Inflammatory macrophage treated with lipopolysaccharide for 4 hours (primary cell): ENCODE results near the gene PRPF19.

ENCODE experiments used
- DNase-seq: peaks from one replicate; pipeline ENCODE4 v3.0.0-alpha.2; 2020

PRPF19 gene

DNA sequence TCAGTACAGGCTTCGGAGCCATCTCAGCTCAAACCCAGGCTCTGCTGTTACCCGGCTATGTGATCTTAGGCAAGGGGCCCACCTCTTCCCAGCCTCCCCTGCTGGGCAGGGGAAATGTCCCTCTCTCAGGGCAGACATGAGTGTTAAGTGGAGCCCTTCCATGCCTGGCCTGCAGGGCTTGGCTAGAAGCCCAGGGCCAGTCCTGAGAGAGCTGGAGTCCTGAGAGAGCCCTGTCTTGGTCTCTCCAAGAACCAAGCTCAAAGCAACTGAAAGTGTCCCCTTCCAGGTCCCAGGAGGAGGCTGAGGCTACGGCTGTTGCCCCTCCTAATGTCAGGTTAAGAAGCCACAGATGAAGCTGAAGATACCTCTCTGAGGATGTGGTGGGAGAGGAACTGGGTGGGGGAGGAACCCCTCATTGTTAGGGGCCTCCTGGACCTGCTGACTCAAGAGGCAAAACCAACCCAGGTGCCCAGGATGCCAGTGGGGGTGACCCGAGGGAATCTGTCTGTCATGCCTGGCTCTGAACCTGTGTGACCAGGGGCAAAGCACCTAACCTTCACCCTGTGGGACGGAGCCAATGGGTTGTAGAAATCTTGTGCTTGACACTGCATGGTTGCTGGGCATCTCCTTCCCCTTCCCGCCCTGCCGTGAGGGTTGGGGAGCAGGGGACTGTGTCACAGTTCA is 34.9 kb downstream of the PRPF19 start:
- no peak for DNase-seq

DNA sequence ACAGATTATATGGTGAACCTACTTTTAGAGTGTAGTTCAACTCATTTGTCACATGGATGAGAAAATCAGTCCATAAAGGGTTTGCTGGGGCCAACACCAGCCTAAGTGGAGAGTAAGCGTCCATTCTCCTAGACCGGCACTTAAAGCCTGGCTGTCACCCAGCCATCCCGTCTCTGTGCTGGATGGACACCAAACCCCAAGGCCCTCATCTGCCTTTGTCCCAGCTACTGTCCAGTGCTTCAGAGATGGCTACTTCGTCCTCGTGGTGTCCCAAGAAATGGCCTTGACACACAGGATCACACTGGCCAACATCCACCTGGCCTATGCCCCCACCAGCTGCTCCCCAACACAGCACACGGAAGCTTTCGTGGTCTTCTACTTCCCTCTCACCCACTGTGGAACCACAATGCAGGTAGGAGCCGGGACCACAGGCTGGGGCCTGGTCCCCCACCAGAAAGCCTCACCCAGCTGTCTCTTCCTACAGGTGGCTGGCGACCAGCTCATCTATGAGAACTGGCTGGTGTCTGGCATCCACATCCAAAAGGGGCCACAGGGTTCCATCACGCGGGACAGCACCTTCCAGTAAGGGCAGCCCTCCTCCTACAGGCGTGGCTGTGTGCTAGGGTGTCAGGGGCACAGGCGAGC is 35.5 kb downstream of the PRPF19 start:
- DNase-seq = no peak

DNA sequence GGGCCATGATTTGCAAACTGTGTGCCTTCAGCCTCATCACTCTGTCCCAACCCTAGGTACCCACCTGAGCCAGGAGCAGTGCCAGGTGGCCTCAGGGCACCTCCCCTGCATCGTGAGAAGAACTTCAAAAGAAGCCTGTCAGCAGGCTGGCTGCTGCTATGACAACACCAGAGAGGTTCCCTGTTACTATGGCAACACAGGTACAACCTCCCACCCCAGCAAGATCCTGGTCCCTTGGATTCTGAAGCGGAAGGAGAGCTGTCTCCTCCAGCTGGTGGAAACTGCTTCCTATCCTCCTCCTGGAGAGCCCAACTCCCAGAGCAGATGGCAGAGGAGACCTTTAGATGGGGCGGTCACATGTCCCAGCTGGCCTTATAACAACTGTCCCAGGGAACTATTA is 36.1 kb downstream of the PRPF19 start:
- no peak for DNase-seq

DNA sequence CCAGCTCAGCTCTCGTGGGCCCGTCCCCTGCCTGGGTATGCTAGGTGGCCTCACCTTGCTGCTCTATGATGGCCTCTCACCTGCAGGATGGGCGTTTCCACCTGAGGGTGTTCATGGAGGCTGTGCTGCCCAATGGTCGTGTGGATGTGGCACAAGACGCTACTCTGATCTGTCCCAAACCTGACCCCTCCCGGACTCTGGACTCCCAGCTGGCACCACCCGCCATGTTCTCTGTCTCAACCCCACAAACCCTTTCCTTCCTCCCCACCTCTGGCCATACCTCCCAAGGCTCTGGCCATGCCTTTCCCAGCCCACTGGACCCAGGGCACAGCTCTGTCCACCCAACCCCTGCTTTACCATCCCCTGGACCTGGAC is 36.9 kb downstream of the PRPF19 start:
- DNase-seq = no peak

DNA sequence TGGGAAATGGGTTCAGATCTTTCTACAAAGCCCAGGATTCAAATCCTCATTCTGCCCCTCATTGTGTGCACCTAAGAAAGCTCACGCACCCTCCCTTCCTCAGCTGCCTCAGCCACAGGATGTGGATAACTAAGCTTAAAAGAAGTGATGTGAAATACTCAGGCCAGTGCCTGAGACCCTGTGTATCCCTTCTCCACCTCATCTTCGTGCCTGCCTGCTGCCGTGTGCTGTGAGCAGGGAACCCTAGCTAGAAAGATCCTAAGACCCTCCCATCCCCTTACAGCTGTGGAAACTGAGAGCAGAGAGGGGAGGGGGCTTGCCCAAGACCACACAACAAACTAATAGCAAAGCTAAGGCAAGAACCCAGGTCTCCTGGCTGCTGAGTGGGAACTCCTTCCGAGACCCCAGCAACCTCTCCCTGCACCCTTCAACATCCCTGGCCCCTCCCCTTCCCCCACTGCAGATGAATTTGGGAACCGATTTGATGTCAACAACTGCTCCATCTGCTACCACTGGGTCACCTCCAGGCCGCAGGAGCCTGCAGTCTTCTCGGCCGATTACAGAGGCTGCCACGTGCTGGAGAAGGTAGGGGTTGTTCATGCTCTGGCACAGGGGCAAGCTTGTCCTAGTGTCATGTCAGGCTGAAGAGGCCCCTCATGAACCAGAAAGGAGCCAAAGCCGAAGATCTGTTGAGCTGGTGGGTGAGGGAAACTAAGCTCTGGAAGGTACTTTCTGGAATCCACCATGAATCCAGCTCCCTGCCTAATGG is 37.5 kb downstream of the PRPF19 start:
- DNase-seq = no peak

DNA sequence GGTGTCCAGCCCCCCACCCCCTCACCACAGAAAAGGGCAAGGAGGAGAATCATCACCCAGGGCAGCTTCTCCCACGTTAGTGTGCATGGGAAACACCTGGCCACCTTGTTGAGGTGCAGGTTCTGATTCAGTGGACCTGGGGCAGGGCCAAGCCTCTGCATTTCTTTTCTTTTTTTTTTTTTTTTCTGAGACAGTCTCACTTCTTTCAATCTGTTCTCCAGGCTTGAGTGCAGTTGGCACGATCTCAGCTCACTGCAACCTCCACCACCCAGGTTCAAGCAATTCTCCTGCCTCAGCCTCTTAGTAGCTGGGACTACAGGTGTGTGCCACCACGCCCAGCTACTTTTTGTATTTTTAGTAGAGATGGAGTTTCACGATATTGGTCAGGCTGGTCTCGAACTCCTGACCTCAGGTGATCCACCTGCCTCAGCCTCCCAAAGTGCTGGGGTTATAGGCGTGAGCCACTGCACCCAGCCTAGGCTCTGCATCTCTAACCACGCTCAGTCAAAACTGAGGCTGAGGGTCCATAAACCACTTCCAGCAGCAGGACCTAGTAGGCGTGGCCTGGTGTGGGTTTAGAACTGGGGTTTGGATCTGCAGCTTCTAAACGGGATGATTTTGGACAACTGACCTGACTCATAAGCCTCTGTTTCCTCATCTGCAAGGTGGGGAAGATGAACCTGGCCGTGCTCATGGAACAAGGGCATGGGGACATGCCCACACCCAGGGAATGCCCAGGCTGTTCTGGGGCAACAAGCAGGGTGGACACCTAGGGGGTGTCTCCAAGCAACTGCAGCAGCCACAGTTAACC is 38.3 kb downstream of the PRPF19 start:
- no peak for DNase-seq

DNA sequence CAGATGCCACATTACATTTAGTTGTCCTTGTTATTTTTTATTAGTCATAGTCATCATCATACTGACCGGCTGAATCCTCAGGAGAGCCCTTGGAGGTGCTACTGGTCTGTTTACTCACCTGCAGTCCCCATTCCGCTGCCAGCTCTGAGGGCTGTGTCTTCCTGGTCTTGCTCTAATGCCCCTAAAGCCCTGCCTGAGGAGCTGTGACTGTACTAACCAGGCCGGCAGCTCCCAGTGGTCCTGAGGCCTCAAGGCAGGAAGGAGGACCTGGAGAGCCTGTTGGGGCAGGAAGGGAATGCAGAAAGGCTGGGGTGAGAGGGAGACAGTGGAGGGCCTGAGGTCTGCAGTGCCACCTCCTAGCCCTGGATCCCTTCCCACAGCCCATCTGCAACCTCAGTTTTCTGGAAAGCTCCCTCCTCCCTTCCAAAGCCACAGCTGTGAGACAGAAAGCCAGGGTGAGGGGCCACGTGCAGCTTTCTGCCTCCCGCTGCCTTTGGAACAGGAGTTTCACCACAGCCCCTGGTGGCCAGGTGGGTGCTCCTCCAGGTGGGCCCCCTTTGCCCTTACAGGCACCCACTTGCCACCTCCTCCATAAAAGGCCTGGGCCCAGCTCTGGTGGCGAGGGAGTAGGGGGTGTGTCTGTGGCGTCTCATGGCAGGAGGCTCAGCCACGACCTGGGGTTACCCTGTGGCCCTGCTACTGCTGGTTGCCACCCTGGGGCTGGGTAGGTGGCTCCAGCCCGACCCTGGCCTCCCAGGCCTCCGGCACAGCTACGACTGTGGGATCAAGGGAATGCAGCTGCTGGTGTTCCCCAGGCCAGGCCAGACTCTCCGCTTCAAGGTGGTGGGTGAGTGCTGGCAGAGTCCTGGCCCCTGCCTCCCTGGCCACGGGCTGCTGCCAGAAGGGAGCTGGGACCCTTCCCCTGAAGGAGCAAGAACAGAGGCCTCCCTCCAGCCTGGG is 39.2 kb downstream of the PRPF19 start, which contains the start of gene ZP1:
Gene ZP1, plus strand, starts transcription at position 632 of the 960 bp plus-strand sequence. Its CDS starts 20 bp downstream, at position 652.
- no peak for DNase-seq

DNA sequence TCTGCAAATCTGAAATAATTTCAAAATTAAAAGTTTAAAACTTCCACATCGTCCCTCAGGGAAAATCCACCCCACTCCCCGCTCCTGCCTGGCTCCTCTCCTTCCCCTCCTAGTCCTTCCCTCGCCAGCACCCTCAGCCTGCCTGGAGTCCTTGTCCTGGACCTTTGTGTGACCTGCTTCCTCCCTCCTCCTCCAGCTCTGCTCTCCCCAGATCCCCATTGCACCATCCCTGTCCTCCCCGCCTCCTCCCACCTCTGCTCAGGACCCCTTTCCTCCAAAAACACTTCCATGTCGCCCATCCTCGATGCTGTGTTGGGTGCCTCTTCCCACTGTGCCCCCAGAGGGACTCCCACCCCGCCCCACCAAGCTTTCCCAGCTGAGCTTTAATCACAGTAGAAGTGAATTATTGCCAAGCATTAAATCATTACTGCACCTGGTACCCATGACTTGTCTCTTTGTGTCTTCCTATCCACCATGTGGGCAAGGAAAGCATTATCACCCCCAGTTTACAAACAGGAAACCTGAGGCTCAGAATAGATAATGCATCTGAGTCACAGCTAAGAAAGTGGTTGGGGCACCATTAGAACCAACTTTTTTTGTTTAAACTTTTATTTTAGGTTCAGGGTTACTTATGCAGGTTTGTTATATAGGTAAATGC is 41.4 kb downstream of the PRPF19 start:
- no peak for DNase-seq

DNA sequence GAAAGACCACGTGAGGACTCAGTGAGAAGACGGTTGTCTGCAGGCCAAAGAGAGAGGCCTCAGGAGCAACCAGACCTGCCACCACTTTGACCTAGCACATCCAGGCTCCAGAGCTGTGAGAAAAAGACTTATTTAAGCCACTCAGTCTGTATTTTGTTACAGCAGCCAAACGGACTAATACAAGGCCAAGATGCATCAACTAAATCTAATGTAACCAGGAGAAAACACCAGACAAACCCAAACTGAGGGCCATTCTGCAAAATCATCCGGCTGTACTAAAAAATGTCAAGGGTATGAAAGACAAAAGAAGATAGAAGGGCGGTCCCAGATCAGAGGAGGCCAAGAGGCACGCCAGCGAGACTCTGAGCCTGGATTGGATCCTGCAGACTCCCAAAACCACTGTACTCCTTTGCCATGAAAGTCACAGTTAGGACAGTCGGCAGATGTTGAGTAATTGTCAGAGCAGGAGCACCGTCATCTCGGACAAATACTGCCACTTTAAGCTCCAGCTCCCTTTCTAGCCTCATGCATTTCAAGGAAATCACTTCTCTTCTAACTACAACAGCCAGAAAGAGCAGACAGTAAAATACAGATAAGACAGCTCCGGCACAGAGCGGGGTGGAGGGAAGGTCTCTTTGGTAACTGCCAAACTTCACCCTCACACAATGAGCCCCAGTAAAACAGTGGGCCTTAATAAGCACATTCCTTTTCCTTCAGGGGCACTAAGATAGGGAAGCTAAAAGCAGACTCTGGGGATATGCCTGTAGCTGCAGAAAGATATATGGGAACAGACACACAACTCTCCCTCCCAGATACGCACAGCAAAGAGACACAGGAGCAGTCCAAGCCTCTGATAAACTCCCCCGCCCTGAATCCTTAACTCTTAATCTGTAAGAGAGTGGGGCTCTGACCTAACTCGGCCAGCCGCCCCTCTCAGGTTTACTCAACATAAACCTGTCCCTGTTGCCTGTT is 42.5 kb downstream of the PRPF19 start:
- no peak for DNase-seq

DNA sequence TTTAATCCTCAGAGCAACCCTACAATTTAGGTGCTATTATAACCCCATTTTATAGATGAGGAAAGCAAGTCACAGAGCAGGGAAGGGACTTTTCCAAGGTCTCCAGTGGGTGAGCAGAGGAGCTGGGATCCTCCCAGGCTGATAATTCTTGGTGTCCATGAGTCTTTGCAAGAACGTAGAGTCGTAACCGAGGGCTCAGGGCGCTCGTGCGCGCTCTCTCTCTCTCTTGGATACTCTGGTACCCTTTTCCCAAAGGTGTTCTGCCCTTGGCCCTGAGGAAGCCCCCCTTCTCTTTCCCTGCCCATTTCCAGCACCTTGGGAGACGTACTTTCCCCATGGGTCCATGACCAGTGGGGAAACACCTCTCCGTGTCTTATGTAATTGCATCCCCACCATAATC is 44.2 kb downstream of the PRPF19 start:
- DNase-seq = no peak

DNA sequence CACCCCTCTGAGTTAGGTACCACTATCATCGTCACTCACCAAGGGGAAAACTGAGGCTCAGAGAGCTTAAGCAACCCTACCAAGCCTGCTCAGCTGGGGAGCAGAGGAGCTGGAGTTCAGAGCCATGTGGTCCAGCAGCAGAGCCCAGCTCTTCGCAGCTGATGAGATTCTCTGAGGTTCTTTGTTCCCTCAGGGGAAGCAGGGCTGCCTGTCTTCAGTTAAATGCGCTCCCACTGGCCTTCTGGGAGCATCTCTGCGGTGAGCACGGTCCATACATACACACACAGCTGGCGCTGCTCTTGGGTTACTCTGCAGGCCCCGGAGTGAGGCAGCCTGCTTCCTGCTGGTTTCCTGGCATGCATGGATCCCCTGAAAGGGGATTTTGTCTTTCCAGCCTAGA is 45.4 kb downstream of the PRPF19 start:
- no peak for DNase-seq

DNA sequence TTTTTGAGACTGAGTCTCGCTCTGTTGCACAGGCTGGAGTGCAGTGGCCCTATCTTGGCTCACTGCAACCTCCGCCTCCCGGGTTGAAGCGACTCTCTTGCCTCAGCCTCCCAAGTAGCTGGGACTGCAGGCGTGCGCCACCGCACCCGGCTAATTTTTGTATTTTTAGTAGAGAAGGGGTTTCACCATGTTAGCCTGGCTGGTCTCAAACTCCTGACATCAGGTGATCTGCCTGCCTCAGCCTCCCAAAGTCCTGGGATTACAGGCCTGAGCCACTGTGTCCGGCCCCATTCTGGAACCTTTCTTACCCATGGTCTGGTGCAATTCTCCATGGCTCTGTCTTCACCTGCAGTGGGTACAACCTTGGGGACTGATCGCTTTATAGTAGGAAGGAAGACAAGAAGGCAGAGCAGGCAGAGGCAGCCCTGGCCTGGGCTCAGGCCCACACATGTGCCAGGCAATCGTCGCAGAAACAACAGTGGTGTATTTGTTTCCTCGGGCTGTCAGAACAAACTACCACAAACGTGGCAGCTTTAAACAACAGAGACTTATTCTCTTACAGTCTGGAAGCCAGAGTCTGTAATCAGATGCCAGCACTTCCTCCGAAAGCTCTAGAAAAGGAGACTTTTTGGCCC is 46.7 kb downstream of the PRPF19 start:
- DNase-seq = no peak

DNA sequence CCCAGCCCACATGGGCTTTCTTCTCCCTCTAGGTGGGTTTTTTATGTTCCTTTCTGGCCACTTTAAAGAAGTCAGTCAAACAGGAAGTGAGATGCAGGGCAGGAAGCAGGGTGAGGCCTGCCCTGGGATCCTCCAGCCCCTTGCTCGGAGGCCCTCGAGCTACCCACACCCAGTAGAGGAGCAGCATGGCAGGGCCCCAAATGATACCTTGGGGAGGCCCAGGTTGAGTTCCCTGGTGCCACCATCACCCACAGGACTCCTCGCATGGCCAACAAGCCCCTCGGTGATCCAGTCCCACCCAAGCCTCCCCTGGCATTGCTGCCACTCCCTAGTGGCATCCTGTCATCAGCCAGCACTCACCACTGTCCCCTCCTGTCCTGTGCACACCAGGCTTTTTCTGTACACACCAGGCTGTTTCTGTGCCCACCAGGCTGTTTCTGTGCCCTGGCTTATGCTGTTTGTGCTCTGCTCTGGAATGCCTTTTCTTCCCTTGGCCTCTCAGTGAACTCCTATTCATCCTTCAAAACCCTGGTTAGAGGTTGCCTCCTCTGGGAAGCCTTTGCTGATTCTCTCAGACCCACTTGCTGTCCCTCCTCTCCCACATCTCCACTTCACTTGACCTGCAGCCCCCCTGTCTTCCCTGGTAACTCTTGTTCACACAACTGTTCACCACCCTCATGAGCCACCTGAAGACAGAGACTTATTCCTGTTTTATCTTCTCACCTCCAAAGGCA is 47.5 kb downstream of the PRPF19 start:
- DNase-seq = no peak

DNA sequence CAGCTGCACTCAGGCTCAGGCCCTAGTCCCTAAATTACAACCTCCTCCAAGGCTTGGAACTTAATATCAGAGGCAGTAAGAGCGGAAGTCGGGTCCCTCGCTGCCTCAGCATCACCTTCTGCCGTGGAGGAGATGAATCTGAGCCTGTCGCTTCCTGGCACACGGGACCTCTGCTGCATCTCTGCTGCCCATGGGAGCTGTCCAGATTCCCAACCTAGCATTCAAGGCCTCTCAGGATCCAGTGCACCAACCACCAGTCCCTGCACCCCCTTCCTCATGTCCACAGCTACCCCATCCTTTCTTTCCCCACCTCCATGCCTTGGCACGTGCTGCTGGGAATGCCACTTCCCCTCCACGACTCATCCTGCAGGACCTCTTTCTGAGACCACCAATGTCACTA is 48.1 kb downstream of the PRPF19 start:
- no peak for DNase-seq

DNA sequence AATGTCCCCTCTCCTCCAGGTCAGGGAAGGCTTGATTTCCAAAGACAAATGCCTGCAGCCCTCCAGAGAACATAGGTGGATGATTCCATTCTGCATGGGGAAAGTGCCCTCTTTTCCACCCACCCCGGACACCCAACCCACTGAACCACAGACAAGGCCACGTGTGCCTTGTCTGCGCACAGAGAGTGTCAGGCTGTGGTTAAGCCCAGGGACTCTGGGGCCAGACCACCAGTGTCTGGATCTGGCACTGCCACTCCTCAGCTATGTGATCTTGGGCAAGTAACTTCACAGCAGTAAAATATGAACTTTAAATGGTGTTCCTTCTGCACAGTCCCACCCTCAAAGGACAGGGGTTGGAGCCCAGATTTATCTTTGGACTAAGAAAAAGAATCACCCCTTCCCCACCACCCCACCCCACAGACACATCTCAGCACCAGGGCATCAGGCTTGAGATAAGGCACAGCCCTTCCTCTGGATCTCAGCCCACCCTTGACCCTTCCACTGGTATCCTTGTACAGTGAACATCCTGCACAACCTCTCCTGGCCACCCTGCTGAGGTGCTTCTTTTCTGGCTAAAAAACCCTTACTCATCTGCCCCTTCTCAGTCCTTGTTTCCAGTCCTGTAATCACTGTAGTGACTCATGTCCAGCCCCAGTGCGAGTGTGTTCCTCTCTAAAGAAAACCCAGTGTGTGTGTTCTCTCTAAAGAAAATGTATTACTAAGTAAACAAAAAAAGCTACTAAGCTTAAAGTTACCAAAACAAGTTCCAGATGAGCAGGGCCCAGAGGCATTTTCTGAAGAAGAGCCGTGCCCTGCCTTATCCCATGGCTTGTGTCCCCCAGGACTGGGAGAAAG is 48.8 kb downstream of the PRPF19 start:
- DNase-seq = peak; percentile 19

DNA sequence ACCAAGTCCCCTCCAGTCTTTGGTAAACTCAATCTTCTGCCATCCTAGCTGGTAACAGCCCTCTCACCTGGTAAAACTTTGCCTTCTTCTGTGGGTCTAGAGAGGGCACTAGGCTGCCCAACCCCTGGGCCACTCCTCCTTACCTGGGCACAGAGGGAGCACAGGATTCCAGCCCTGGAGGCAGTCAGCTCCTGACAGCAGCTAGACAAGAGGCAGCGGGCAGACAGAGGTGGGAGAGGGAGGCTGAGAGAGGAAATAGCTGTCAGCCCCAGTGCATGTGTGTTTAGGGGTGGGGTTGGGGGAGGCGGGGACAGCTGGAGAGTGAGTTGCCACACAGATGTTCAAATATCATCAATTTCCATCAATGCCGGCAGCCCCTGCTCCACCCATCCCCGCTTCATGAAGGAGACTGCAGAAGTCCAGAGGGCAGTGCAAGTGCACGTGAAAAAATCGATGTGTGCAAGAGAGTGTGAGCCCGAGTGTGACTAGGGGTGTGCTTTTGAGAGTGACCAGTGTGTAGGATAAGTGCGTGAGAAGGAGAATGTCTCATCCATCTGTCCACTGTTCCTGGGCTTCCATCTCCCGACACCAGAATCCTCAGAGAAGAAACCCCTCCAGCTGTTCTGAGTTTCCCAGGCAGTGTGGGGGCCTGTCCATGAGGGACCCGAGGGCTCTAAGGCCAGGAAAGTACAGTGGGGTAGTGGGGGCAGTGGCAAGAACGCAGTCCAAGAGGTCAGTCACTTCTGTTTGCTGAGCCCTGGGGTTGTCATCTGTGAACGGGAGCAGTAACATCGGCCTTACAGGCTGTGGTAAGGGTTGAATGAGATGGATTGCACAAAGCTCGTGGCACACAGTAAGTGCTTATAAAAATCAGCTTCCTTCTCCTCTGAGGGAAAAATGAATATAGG is 50.4 kb downstream of the PRPF19 start, which contains the start of gene PTGDR2:
Gene PTGDR2, minus strand, starts transcription at position 225 of the 908 bp plus-strand sequence. CDS start 2,228 bp downstream, outside the sequence.
- no peak for DNase-seq
